ENCODE measurements around the gene COPG2. TPM values are rescaled to one million over a fixed set of nuclear protein-coding genes. Genes with fewer than 3 reads are reported as not detected.

Gene COPG2
- total RNA-seq, 1 experiment from 2014 or later = 50.9 TPM

DNA sequence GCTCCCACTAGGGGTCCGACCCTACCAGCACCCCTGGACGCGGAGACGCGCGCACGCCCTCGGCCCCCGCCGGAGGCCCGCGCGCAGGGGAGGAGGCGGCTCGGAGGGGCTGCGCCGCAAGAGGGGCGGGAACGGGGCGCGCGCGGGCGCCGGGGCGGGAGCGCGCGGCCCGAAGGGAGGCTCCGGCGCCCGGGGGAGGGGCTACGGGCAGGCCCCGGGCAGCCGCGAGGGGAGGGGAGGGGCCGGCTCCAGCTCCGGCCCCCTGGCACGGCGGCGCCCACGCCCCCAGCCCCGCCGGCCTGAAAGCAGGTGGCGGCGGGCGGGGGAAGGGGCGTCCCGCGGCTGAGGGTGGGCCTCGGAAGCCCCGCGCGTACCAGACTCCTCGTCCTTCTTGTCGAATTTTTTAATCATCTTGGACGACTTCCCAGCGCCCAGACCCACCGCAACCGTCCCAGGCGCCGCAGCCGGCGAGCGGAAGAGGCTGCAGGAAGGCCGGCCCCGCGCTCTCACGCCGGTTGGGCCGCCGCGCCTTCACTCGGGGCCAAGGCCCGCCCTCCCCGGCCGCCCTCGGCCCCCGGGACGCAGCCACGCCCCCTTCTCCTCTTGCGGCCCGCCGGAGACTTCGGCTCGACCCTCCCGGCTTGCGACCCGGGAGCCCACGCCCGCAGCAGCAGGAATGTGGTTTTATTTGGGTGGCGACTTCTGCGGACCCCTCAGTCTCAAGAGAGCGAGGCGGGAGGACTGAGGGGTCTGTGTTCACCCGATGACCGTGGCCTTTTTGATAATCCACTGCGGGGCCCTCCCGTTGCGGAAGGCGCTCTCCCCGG lies at the start of gene COPG2 (continued):
- no peak for TF ChIP-seq HMGA2 (CRISPR knock-in tag; IDR thresholded peaks at IDR 0.05)
- TF ChIP-seq NFYB (CRISPR knock-in tag; conservative IDR thresholded peaks at IDR 0.05; ENCODE audit: low read depth) = peak; percentile 80
- no peak for TF ChIP-seq ZNF232 (CRISPR knock-in tag; IDR thresholded peaks at IDR 0.05)
- TF ChIP-seq PRRX2 (CRISPR knock-in tag; IDR thresholded peaks at IDR 0.05) = no peak
- TF ChIP-seq, protein P1, sequence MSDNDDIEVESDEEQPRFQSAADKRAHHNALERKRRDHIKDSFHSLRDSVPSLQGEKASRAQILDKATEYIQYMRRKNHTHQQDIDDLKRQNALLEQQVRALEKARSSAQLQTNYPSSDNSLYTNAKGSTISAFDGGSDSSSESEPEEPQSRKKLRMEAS (CRISPR knock-in tag; IDR thresholded peaks at IDR 0.05) = no peak; the same call in 1 of the 2 replicates
- no peak for TF ChIP-seq OVOL2 (CRISPR knock-in tag; IDR thresholded peaks at IDR 0.05; ENCODE audit: borderline replicate concordance)
- TF ChIP-seq MXD4 (CRISPR knock-in tag; IDR thresholded peaks at IDR 0.05; ENCODE audit: borderline replicate concordance) = no peak
- TF ChIP-seq, protein P2, sequence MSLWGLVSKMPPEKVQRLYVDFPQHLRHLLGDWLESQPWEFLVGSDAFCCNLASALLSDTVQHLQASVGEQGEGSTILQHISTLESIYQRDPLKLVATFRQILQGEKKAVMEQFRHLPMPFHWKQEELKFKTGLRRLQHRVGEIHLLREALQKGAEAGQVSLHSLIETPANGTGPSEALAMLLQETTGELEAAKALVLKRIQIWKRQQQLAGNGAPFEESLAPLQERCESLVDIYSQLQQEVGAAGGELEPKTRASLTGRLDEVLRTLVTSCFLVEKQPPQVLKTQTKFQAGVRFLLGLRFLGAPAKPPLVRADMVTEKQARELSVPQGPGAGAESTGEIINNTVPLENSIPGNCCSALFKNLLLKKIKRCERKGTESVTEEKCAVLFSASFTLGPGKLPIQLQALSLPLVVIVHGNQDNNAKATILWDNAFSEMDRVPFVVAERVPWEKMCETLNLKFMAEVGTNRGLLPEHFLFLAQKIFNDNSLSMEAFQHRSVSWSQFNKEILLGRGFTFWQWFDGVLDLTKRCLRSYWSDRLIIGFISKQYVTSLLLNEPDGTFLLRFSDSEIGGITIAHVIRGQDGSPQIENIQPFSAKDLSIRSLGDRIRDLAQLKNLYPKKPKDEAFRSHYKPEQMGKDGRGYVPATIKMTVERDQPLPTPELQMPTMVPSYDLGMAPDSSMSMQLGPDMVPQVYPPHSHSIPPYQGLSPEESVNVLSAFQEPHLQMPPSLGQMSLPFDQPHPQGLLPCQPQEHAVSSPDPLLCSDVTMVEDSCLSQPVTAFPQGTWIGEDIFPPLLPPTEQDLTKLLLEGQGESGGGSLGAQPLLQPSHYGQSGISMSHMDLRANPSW (CRISPR knock-in tag; conservative IDR thresholded peaks at IDR 0.05; ENCODE audit: low read depth) = no peak
- no peak for TF ChIP-seq CDX4 (CRISPR knock-in tag; IDR thresholded peaks at IDR 0.05; ENCODE audit: borderline replicate concordance)
- TF ChIP-seq, protein P3, sequence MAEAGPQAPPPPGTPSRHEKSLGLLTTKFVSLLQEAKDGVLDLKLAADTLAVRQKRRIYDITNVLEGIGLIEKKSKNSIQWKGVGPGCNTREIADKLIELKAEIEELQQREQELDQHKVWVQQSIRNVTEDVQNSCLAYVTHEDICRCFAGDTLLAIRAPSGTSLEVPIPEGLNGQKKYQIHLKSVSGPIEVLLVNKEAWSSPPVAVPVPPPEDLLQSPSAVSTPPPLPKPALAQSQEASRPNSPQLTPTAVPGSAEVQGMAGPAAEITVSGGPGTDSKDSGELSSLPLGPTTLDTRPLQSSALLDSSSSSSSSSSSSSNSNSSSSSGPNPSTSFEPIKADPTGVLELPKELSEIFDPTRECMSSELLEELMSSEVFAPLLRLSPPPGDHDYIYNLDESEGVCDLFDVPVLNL (CRISPR knock-in tag; IDR thresholded peaks at IDR 0.05; ENCODE audit: borderline replicate concordance, low read depth) = no peak
- TF ChIP-seq ZBTB21 (CRISPR knock-in tag; IDR thresholded peaks at IDR 0.05; ENCODE audit: borderline replicate concordance) = no peak
- no peak for TF ChIP-seq SMAD4 (CRISPR knock-in tag; IDR thresholded peaks at IDR 0.05)
- TF ChIP-seq, protein P4, sequence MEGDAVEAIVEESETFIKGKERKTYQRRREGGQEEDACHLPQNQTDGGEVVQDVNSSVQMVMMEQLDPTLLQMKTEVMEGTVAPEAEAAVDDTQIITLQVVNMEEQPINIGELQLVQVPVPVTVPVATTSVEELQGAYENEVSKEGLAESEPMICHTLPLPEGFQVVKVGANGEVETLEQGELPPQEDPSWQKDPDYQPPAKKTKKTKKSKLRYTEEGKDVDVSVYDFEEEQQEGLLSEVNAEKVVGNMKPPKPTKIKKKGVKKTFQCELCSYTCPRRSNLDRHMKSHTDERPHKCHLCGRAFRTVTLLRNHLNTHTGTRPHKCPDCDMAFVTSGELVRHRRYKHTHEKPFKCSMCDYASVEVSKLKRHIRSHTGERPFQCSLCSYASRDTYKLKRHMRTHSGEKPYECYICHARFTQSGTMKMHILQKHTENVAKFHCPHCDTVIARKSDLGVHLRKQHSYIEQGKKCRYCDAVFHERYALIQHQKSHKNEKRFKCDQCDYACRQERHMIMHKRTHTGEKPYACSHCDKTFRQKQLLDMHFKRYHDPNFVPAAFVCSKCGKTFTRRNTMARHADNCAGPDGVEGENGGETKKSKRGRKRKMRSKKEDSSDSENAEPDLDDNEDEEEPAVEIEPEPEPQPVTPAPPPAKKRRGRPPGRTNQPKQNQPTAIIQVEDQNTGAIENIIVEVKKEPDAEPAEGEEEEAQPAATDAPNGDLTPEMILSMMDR (IDR thresholded peaks at IDR 0.05) = no peak
- TF ChIP-seq E2F5 (CRISPR knock-in tag; IDR thresholded peaks at IDR 0.05) = 0 out of 2 replicates have a peak, but pooled peaks have one; percentile 23
- TF ChIP-seq AFF4 (CRISPR knock-in tag; IDR thresholded peaks at IDR 0.05; ENCODE audit: borderline replicate concordance) = no peak
- TF ChIP-seq NR3C1 (CRISPR knock-in tag; conservative IDR thresholded peaks at IDR 0.05; ENCODE audit: low read depth) = no peak
- no peak for TF ChIP-seq ESRRA (CRISPR knock-in tag; IDR thresholded peaks at IDR 0.05; ENCODE audit: borderline replicate concordance)
- no peak for TF ChIP-seq ZNF138 (CRISPR knock-in tag; conservative IDR thresholded peaks at IDR 0.05)
- TF ChIP-seq, protein P5, sequence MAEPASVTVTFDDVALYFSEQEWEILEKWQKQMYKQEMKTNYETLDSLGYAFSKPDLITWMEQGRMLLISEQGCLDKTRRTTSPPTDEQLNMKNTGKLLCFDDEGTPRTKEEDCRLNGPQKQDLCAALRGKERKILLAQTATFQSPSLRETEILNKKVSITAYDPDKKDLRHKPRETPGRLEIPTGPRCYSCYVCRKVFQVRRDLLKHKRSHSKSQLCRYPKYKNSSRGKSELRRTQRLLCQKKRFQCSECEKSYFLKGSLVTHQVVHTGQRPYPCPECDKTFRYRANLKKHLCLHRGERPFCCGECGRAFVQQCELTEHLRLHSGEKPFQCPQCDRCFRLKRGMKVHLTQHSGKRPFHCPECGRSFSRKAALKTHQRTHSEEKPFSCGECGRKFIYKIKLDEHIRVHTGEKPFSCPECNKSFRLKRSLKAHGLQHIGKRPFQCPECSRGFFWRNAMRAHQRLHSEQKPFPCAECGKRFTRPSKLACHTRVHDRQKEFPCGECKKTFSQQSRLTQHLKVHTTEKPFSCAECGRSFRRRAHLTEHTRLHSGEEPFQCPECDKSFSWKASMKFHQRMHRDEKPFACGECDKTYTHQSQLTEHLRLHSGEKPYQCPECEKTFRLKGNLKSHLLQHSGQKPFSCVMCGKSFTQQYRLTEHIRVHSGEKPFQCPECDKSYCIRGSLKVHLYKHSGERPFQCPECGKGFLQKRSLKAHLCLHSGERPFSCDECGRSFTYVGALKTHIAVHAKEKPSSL (CRISPR knock-in tag; conservative IDR thresholded peaks at IDR 0.05) = no peak
- peak; percentile 83 for TF ChIP-seq SP1 (CRISPR knock-in tag; conservative IDR thresholded peaks at IDR 0.05)
- TF ChIP-seq, protein P6, sequence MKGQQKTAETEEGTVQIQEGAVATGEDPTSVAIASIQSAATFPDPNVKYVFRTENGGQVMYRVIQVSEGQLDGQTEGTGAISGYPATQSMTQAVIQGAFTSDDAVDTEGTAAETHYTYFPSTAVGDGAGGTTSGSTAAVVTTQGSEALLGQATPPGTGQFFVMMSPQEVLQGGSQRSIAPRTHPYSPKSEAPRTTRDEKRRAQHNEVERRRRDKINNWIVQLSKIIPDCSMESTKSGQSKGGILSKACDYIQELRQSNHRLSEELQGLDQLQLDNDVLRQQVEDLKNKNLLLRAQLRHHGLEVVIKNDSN (CRISPR knock-in tag; IDR thresholded peaks at IDR 0.05) = no peak
- no peak for TF ChIP-seq TP53 (CRISPR knock-in tag; IDR thresholded peaks at IDR 0.05)
- TF ChIP-seq IRF1 (CRISPR knock-in tag; IDR thresholded peaks at IDR 0.05) = no peak
